DOHH2 (cell line): ENCODE data around the gene CADPS.

Source experiments
- H3F3A ChIP-seq: fragments of 200-600 bp; sonication (generic), shearing (Covaris generic); 2 replicates; pipeline ENCODE4 v1.6.0; 2016; ENCODE audit warnings: antibody characterized with exemption, mild to moderate bottlenecking; ENCODE audit not compliant: control insufficient read depth, insufficient read depth
- H3K27ac ChIP-seq: fragments of 200-600 bp; sonication (generic); 2 replicates; pipeline ENCODE4 v1.5.1; 2014; ENCODE audit warnings: low read depth, mild to moderate bottlenecking, low read length, moderate library complexity
- H3K27me3 ChIP-seq: fragments of 200-600 bp; sonication (generic); 2 replicates; pipeline ENCODE4 v1.6.1; 2014; ENCODE audit warnings: mild to moderate bottlenecking, low read length, mixed read lengths; ENCODE audit not compliant: control insufficient read depth
- H3K36me3 ChIP-seq: fragments of 200-600 bp; sonication (generic); 2 replicates; pipeline ENCODE4 v1.6.1; 2014; ENCODE audit warnings: mild to moderate bottlenecking, low read length, moderate library complexity, mixed read lengths; ENCODE audit not compliant: control insufficient read depth
- H3K4me1 ChIP-seq: fragments of 200-600 bp; sonication (generic); 2 replicates; pipeline ENCODE4 v1.6.1; 2014; ENCODE audit warnings: mild to moderate bottlenecking, low read length, mixed read lengths; ENCODE audit not compliant: control insufficient read depth
- H3K4me2 ChIP-seq: fragments of 200-600 bp; sonication (generic); 2 replicates; pipeline ENCODE4 v1.6.0; 2014; ENCODE audit warnings: mild to moderate bottlenecking, low read length, moderate library complexity
- H3K4me3 ChIP-seq: fragments of 200-600 bp; sonication (generic); 2 replicates; pipeline ENCODE4 v1.5.1; 2014; ENCODE audit warnings: mild to moderate bottlenecking, low read length, mixed read lengths
- H3K79me2 ChIP-seq: fragments of 200-600 bp; sonication (generic); 2 replicates; pipeline ENCODE4 v1.6.1; 2014; ENCODE audit warnings: mild to moderate bottlenecking, low read length, mixed read lengths; ENCODE audit not compliant: control insufficient read depth
- H3K9me2 ChIP-seq: fragments of 200-600 bp; sonication (generic); replicated peaks from 2 replicates; pipeline ENCODE4 v1.6.1; 2014; ENCODE audit warnings: mild to moderate bottlenecking, low read length, mixed read lengths; ENCODE audit not compliant: control insufficient read depth
- H3K9me3 ChIP-seq: fragments of 200-600 bp; sonication (generic); 2 replicates; pipeline ENCODE4 v1.6.1; 2014; ENCODE audit warnings: antibody characterized with exemption, low read length, mixed read lengths; ENCODE audit not compliant: control insufficient read depth, insufficient read depth
- H4K20me1 ChIP-seq: fragments of 200-600 bp; sonication (generic); 2 replicates; pipeline ENCODE4 v1.6.0; 2014; ENCODE audit warnings: low read depth, mild to moderate bottlenecking, antibody characterized with exemption, low read length, moderate library complexity; ENCODE audit not compliant: control insufficient read depth, insufficient read depth
- CTCF ChIP-seq: fragments of 200-600 bp; sonication (generic); IDR thresholded peaks from one replicate; pipeline ENCODE4 v1.5.1; 2014; ENCODE audit warnings: antibody characterized with exemption, mild to moderate bottlenecking, low read depth, low read length; ENCODE audit not compliant: poor library complexity, severe bottlenecking
- EZH2phosphoT487 ChIP-seq: fragments of 200-600 bp; sonication (generic); IDR thresholded peaks from 2 replicates; pipeline ENCODE4 v1.6.1; 2017; ENCODE audit warnings: borderline replicate concordance, mild to moderate bottlenecking, antibody characterized with exemption, low read length, moderate library complexity, mixed read lengths

CADPS gene

GRCh38 chr3:62882676-62883200 lies 7.5 kb upstream of the CADPS start:
- Histone ChIP-seq H4K20me1 (no peaks in the 10 kb centered on the region), H3K4me3 (no peak overlapping the region), H3K27me3 (no peaks in the 10 kb centered on the region), H3K4me1 (peaks cover 16% of the 10 kb centered on the region), H3K79me2 (no peaks in the 10 kb centered on the region), H3K9me3 (no peaks in the 10 kb centered on the region), H3K4me2 (no peak overlapping the region), H3K27ac (no peak overlapping the region), H3F3A (no peaks in the 10 kb centered on the region), H3K9me2 (no peaks in the 10 kb centered on the region), H3K36me3 (no peaks in the 10 kb centered on the region)
- no peak for TF ChIP-seq CTCF
- TF ChIP-seq EZH2phosphoT487: no peak

- peak overlapping the region; percentile 94 for H3K4me3 ChIP-seq
- TF ChIP-seq EZH2phosphoT487 (no peak), CTCF (no peak)
- no peaks in the 10 kb centered on the region for H3K9me3 ChIP-seq
- no peaks in the 10 kb centered on the region for H3F3A ChIP-seq
- peaks cover 33% of the 10 kb centered on the region for H3K4me1 ChIP-seq
- H3K36me3 ChIP-seq: peaks cover 20% of the 10 kb centered on the region
- H3K79me2 ChIP-seq: peaks cover 48% of the 10 kb centered on the region
- H3K27ac ChIP-seq: no peak overlapping the region
- H4K20me1 ChIP-seq: no peaks in the 10 kb centered on the region
- H3K9me2 ChIP-seq: no peaks in the 10 kb centered on the region
- H3K4me2 ChIP-seq: peak overlapping the region; percentile 82
- no peaks in the 10 kb centered on the region for H3K27me3 ChIP-seq
These were observed 848 bp upstream of the CADPS start for GRCh38 chr3:62876064-62876463.

- peak overlapping the region; percentile 82 for H3K4me2 ChIP-seq
These were observed 364 bp upstream of the CADPS start for GRCh38 chr3:62875558-62876002.

More at GRCh38 chr3:62875558-62876002, 364 bp upstream of the CADPS start:
- H3K4me1 ChIP-seq: peaks cover 38% of the 10 kb centered on the region
- H3K79me2 ChIP-seq: peaks cover 53% of the 10 kb centered on the region
- H4K20me1 ChIP-seq: no peaks in the 10 kb centered on the region
- H3K9me2 ChIP-seq: no peaks in the 10 kb centered on the region
- H3K9me3 ChIP-seq: no peaks in the 10 kb centered on the region
- peaks cover 23% of the 10 kb centered on the region for H3K36me3 ChIP-seq
- H3K27ac ChIP-seq: peak overlapping the region; percentile 68
- no peaks in the 10 kb centered on the region for H3F3A ChIP-seq
- no peaks in the 10 kb centered on the region for H3K27me3 ChIP-seq
- no peak for TF ChIP-seq EZH2phosphoT487
- TF ChIP-seq CTCF: no peak
- peak overlapping the region; percentile 94 for H3K4me3 ChIP-seq
